ENCODE data around the gene FOXD2.

The FOXD2 gene

DNA sequence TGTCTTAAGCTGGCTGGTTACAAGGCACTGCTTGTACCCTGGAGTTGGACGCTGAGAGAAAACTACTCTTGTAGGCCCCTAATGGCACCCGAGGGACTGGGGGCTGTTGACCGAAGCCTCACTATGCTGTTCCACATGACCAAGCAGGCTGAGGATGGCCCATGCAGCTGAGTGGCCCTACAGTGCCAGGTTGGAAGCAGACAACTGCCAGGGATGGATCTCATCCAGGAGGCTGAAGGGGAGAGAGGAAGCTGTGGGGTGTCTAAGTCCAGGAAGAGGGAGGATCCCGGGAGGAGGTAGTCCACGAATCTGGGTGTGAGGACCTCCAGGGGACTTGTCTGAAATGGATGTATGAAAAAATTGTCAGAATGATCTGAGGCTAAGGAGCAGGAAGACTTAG, 45.8 kb downstream of the FOXD2 start:
- Histone ChIP-seq H3K27me3 (ENCODE audit: insufficient read depth, low read length) (0 out of 2 replicates have a peak, but pooled peaks cover 3% of the 10 kb centered on the region), H3K4me2 (ENCODE audit: low read length) (no peak overlapping the region)

DNA sequence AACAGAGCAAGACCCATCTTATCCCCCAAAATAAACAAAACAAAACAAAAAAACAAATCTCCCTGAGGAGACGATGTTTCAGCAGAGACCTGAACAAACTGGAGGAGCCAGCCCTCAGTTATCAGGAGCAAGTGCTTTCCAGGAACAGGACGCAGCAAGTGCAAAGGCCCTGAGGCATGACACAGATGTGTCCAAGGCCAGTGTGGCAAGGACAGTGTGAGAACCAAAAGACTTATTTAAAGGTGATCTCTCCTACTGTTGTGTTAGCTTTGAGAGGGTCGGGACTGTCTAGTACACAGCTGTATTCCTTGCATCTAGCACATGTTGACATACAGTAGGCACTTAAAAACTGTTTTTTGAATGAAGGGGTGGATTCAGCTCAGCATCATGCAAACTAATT, 48.0 kb downstream of the FOXD2 start:
- TF ChIP-seq, protein P1, sequence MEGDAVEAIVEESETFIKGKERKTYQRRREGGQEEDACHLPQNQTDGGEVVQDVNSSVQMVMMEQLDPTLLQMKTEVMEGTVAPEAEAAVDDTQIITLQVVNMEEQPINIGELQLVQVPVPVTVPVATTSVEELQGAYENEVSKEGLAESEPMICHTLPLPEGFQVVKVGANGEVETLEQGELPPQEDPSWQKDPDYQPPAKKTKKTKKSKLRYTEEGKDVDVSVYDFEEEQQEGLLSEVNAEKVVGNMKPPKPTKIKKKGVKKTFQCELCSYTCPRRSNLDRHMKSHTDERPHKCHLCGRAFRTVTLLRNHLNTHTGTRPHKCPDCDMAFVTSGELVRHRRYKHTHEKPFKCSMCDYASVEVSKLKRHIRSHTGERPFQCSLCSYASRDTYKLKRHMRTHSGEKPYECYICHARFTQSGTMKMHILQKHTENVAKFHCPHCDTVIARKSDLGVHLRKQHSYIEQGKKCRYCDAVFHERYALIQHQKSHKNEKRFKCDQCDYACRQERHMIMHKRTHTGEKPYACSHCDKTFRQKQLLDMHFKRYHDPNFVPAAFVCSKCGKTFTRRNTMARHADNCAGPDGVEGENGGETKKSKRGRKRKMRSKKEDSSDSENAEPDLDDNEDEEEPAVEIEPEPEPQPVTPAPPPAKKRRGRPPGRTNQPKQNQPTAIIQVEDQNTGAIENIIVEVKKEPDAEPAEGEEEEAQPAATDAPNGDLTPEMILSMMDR (IDR thresholded peaks at IDR 0.05; ENCODE audit: low read length): no peak
- no peaks in the 10 kb centered on the region for H3F3A ChIP-seq (ENCODE audit: insufficient read depth, low read length)
- H3K9me3 ChIP-seq (ENCODE audit: low read length): no peaks in the 10 kb centered on the region
- no peaks in the 10 kb centered on the region for H4K20me1 ChIP-seq (ENCODE audit: insufficient read depth, low read length)
- H3K79me2 ChIP-seq (ENCODE audit: insufficient read depth, low read length): no peaks in the 10 kb centered on the region
- no peak overlapping the region for H3K4me3 ChIP-seq (ENCODE audit: low read depth, low read length, poor library complexity, severe bottlenecking)
- H3K4me1 ChIP-seq (ENCODE audit: insufficient read depth, low read length, severe bottlenecking): no peaks in the 10 kb centered on the region
- H3K27ac ChIP-seq (ENCODE audit: low read depth, low read length, poor library complexity, severe bottlenecking): no peak overlapping the region
- no peaks in the 10 kb centered on the region for H3K36me3 ChIP-seq (ENCODE audit: insufficient read depth, low read length)
- no peaks in the 10 kb centered on the region for H3K9me2 ChIP-seq (ENCODE audit: low read depth, low read length)
- H3K27me3 ChIP-seq (ENCODE audit: insufficient read depth, low read length): 0 out of 2 replicates have a peak, but pooled peaks cover 3% of the 10 kb centered on the region
- H3K4me2 ChIP-seq (ENCODE audit: low read length): no peak overlapping the region
- H2AFZ ChIP-seq (ENCODE audit: low read length): no peak overlapping the region
- no peak overlapping the region for H3K9ac ChIP-seq (ENCODE audit: low read length)

More for the DNA sequence above, 45.8 kb downstream of the FOXD2 start:
- Histone ChIP-seq H3K4me3 (ENCODE audit: low read depth, low read length, poor library complexity, severe bottlenecking) (no peak overlapping the region), H3K9me2 (ENCODE audit: low read depth, low read length) (no peaks in the 10 kb centered on the region), H4K20me1 (ENCODE audit: insufficient read depth, low read length) (no peaks in the 10 kb centered on the region), H3F3A (ENCODE audit: insufficient read depth, low read length) (no peaks in the 10 kb centered on the region), H3K27ac (ENCODE audit: low read depth, low read length, poor library complexity, severe bottlenecking) (no peak overlapping the region), H3K36me3 (ENCODE audit: insufficient read depth, low read length) (no peaks in the 10 kb centered on the region), H3K4me1 (ENCODE audit: insufficient read depth, low read length, severe bottlenecking) (no peaks in the 10 kb centered on the region), H2AFZ (ENCODE audit: low read length) (no peak overlapping the region), H3K9me3 (ENCODE audit: low read length) (no peaks in the 10 kb centered on the region), H3K79me2 (ENCODE audit: insufficient read depth, low read length) (no peaks in the 10 kb centered on the region), H3K9ac (ENCODE audit: low read length) (no peak overlapping the region)
- TF ChIP-seq, protein P1 (IDR thresholded peaks at IDR 0.05; ENCODE audit: low read length): no peak
- no peak for TF ChIP-seq EZH2 (IDR thresholded peaks at IDR 0.05; ENCODE audit: borderline replicate concordance, low read length)

DNA sequence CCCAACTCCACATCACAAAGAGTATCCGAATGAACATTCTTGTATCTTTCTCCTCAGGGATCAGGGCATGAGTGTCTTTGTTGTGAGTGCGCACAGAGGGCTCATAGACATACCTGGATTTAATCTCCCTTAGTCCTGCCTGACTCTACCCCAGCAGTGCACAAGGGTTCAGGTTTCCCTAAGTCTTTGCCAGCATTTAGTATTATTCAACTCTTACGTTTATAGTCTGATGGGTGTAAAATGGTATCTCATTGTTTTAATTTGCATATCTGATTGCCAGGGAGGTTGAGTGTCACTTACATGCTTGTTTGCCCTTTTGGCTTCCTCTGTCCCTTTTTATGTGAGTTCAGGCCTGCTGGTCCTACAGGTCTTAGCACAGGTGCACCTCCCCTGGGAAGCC, 49.5 kb downstream of the FOXD2 start:
- H3K36me3 ChIP-seq (ENCODE audit: insufficient read depth, low read length): no peaks in the 10 kb centered on the region
- no peaks in the 10 kb centered on the region for H3K79me2 ChIP-seq (ENCODE audit: insufficient read depth, low read length)
- H2AFZ ChIP-seq (ENCODE audit: low read length): no peak overlapping the region
- H3K27ac ChIP-seq (ENCODE audit: low read depth, low read length, poor library complexity, severe bottlenecking): no peak overlapping the region
- TF ChIP-seq, protein P1 (IDR thresholded peaks at IDR 0.05; ENCODE audit: low read length): no peak
- TF ChIP-seq EZH2 (IDR thresholded peaks at IDR 0.05; ENCODE audit: borderline replicate concordance, low read length): no peak
- H3K4me1 ChIP-seq (ENCODE audit: insufficient read depth, low read length, severe bottlenecking): no peaks in the 10 kb centered on the region
- H3K4me3 ChIP-seq (ENCODE audit: low read depth, low read length, poor library complexity, severe bottlenecking): no peak overlapping the region
- H3K9ac ChIP-seq (ENCODE audit: low read length): no peak overlapping the region
- H3K27me3 ChIP-seq (ENCODE audit: insufficient read depth, low read length): 0 out of 2 replicates have a peak, but pooled peaks cover 3% of the 10 kb centered on the region
- H3F3A ChIP-seq (ENCODE audit: insufficient read depth, low read length): no peaks in the 10 kb centered on the region
- H3K9me2 ChIP-seq (ENCODE audit: low read depth, low read length): no peaks in the 10 kb centered on the region
- H3K4me2 ChIP-seq (ENCODE audit: low read length): no peak overlapping the region
- no peaks in the 10 kb centered on the region for H3K9me3 ChIP-seq (ENCODE audit: low read length)
- no peaks in the 10 kb centered on the region for H4K20me1 ChIP-seq (ENCODE audit: insufficient read depth, low read length)
